Transverse colon (tissue), 4 donors: Measurements from ENCODE around the gene NPAS3. TPM values are rescaled to one million over a fixed set of nuclear protein-coding genes. Genes with fewer than 3 reads are reported as not detected.
"Not testable (repeated sequence)": the region's sequence is repeated elsewhere in the genome, so short reads cannot be mapped to it uniquely, and the experiment has no call there.

Source experiments
- DNase-seq: peaks from one replicate; pipeline ENCODE4 v3.0.0-alpha.2; 2019
- H3K27ac ChIP-seq, 4 donors: fragments of 200-600 bp; sonication (generic); 2 replicates each; pipeline ENCODE4 v1.5.1; 2016 to 2018; ENCODE audit warnings: inconsistent platforms in 4 of 4
- H3K27me3 ChIP-seq: fragments of 200-600 bp; sonication (generic); 2 replicates; pipeline ENCODE4 v1.5.1; 2017; ENCODE audit warnings: inconsistent platforms
- H3K36me3 ChIP-seq, 4 donors: fragments of 200-600 bp; sonication (generic); 2 replicates each; pipeline ENCODE4 v1.5.1; 2017 to 2019; ENCODE audit warnings: inconsistent platforms in 4 of 4
- H3K4me1 ChIP-seq, 4 donors: fragments of 200-600 bp; sonication (generic); 2 replicates each; pipeline ENCODE4 v1.5.1; 2017 to 2020; ENCODE audit warnings: inconsistent platforms in 4 of 4
- H3K4me3 ChIP-seq, 4 donors: fragments of 200-600 bp; sonication (generic); 1 replicate in 1 of 4; 2 replicates in 3 of 4; pipeline versions ENCODE4 v1.5.1 to v1.6.1; 2017 to 2019; ENCODE audit warnings: inconsistent platforms in 4 of 4
- H3K9me3 ChIP-seq, 2 donors: fragments of 200-600 bp; sonication (generic); 2 replicates each; pipeline ENCODE4 v1.5.1; 2017 to 2019; ENCODE audit warnings: inconsistent platforms in 2 of 2
- EP300 ChIP-seq: sonication (generic); formaldehyde crosslinking; IDR thresholded peaks from one replicate; pipeline ENCODE4 v1.6.1; 2017; ENCODE audit warnings: antibody characterized with exemption, low read depth
- POLR2A ChIP-seq: fragments of 450-650 bp; IDR thresholded peaks from one replicate; pipeline ENCODE4 v1.6.1; 2016; ENCODE audit warnings: antibody characterized with exemption, mild to moderate bottlenecking, moderate library complexity
- POLR2AphosphoS5 ChIP-seq, 3 donors: sonication (generic); formaldehyde crosslinking; IDR thresholded peaks; one replicate each; pipeline ENCODE4 v1.6.1; 2016; ENCODE audit warnings: antibody characterized with exemption in 3 of 3
- WGBS, 2 donors: methylation state at CpG; one replicate each; pipeline ENCODE4 v1.1.5; 2018; ENCODE audit warnings: low coverage in 1 of 2; 5-methylcytosine and 5-hydroxymethylcytosine counted together
- in situ Hi-C, 4 donors: fragments of 200-750 bp; cut with MboI; loops; one replicate each; pipeline versions ENCODE4 v1.15.0 to v1.15.1; 2017; ENCODE audit warnings: low sequenced_read_pairs in 3 of 4, low pct_ligation_motif_present in 1 of 4, low pct_unique_long_range_greater_than_20kb in 1 of 4
- intact Hi-C: fragments of 100-400 bp; cut with DNase I; formaldehyde crosslinking; loops from one replicate; pipeline ENCODE4 v1.15.1; 2023; ENCODE audit warnings: low total_unique reads
- total RNA-seq, 4 donors: library from RNA; depleted of rRNA; stranded (reverse); fragments of >200 nt; gene quantifications; one replicate each; pipeline ENCODE4 v1.1.0, GENCODE V29; 2016
- TF ChIP-seq, protein P1 (sequence below), 5 experiments: fragments of 200-600 bp in 3 of 5; fragments of 450-650 bp in 2 of 5; sonication (generic) in 3 of 5; IDR thresholded peaks; 1 replicate in 2 of 5; 2 replicates in 3 of 5; pipeline ENCODE4 v1.5.1; 2016 to 2017; ENCODE audit warnings: antibody characterized with exemption in 5 of 5, inconsistent platforms in 3 of 5, mild to moderate bottlenecking in 2 of 5, moderate library complexity in 1 of 5

Gene NPAS3
- total RNA-seq, 4 donors from 2014 or later: 0.96 to 6.4 (median 1.8) TPM

DNA sequence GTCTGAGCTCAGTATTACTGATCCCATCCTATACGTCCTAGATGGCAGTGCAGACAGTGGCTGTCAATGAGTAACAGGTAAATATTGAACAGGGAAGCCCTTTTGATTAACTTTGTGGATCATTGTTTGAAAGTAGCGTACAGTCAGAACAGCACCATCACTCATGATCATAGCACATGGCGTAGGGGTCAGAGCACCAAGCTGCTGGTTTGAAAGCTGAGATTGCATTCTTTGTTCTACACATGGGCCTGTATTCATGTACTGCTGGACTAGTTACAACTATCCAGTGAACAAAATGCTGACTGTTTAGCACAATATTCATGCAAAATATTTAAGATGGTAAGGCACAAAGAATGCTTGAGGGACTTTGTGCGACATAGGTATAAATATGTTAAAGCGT is 131.8 kb downstream of the NPAS3 start:
- Histone ChIP-seq H3K4me3 (no peak overlapping the region), H3K9me3 (no peaks in the 10 kb centered on the region), H3K27ac (no peak overlapping the region), H3K36me3 (no peaks in the 10 kb centered on the region), H3K4me1 (no peaks in the 10 kb centered on the region), H3K27me3 (no peaks in the 10 kb centered on the region)
- 83 to 85% methylated on average over 4 to 5 of the region's 5 CpGs for WGBS, 2 donors
- in situ Hi-C loops (no loop called here), intact Hi-C loops (loop anchor here (10.0 kb wide), 1 partner anchor 1056 kb away; no protein-coding TSS in a partner anchor)
- no peak for DNase-seq
- TF ChIP-seq, protein P1, sequence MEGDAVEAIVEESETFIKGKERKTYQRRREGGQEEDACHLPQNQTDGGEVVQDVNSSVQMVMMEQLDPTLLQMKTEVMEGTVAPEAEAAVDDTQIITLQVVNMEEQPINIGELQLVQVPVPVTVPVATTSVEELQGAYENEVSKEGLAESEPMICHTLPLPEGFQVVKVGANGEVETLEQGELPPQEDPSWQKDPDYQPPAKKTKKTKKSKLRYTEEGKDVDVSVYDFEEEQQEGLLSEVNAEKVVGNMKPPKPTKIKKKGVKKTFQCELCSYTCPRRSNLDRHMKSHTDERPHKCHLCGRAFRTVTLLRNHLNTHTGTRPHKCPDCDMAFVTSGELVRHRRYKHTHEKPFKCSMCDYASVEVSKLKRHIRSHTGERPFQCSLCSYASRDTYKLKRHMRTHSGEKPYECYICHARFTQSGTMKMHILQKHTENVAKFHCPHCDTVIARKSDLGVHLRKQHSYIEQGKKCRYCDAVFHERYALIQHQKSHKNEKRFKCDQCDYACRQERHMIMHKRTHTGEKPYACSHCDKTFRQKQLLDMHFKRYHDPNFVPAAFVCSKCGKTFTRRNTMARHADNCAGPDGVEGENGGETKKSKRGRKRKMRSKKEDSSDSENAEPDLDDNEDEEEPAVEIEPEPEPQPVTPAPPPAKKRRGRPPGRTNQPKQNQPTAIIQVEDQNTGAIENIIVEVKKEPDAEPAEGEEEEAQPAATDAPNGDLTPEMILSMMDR (IDR thresholded peaks at IDR 0.05): no peak
- no peak for TF ChIP-seq POLR2AphosphoS5 (IDR thresholded peaks at IDR 0.05)
- no peak for TF ChIP-seq EP300
- TF ChIP-seq POLR2A: no peak

DNA sequence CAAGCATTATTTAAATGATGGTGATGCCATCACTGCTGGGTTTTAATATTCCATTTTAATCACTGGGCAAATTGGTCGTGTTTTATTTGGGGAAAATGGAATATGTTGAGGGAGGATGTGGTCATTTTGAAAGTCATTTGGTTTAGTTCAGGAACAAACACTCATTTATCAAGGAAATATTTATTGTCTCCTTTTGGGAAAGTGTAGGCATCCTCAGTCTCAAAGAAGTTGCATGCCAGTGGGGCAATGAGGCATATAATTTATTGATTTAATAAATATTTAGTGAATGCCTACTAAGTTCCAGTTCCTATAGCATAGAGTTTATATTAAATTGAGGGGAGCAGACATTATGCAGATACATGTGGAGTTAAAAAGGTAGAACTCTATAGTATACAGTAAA is 134.3 kb downstream of the NPAS3 start:
- no peak for DNase-seq
- no peaks in the 10 kb centered on the region for H3K4me1 ChIP-seq
- H3K36me3 ChIP-seq: no peaks in the 10 kb centered on the region
- no peak overlapping the region for H3K27ac ChIP-seq
- WGBS, 2 donors: 41 to 42% methylated on average over 1 of the region's 1 CpG
- H3K4me3 ChIP-seq: no peak overlapping the region
- intact Hi-C loops (loop anchor here (10.0 kb wide), 1 partner anchor 1058 kb away; no protein-coding TSS in a partner anchor), in situ Hi-C loops (no loop called here)
- no peaks in the 10 kb centered on the region for H3K27me3 ChIP-seq
- H3K9me3 ChIP-seq: no peaks in the 10 kb centered on the region
- no peak for TF ChIP-seq POLR2A
- no peak for TF ChIP-seq EP300
- TF ChIP-seq, protein P1 (IDR thresholded peaks at IDR 0.05): no peak
- TF ChIP-seq POLR2AphosphoS5 (IDR thresholded peaks at IDR 0.05): no peak

DNA sequence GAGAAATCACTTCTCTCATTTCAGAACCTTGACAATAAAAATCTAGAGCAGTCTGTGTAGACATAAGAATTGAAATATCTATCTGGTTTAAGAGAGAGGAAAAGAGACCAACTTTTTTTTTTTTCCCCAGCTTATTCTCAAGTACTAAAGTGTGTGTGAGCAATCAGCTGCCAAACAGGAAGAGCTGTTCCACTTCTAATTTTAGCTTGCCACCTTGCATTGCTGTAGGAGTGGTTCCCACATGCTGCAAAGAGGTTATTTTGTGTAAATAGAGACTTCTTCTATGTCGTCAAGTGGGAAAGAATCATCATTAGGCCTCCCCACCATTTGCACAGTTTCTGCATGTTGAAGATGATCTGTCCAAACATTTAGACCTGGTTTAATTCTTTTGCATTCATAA is 142.6 kb downstream of the NPAS3 start:
- Histone ChIP-seq H3K27ac (no peak overlapping the region), H3K9me3 (no peaks in the 10 kb centered on the region), H3K36me3 (no peaks in the 10 kb centered on the region), H3K27me3 (no peaks in the 10 kb centered on the region), H3K4me3 (no peak overlapping the region), H3K4me1 (peaks cover 0 to 14% (median 0%) of the 10 kb centered on the region in 4 donors)
- DNase-seq: no peak
- WGBS, 2 donors: 27% methylated on average over 1 of the region's 1 CpG; no CpG with 5 or more reads in 1 of the 2 donors
- TF ChIP-seq POLR2A (no peak), EP300 (no peak), POLR2AphosphoS5 (IDR thresholded peaks at IDR 0.05) (no peak)
- TF ChIP-seq, protein P1 (IDR thresholded peaks at IDR 0.05): no peak
- in situ Hi-C loops: no loop called here
- intact Hi-C loops: no loop called here

DNA sequence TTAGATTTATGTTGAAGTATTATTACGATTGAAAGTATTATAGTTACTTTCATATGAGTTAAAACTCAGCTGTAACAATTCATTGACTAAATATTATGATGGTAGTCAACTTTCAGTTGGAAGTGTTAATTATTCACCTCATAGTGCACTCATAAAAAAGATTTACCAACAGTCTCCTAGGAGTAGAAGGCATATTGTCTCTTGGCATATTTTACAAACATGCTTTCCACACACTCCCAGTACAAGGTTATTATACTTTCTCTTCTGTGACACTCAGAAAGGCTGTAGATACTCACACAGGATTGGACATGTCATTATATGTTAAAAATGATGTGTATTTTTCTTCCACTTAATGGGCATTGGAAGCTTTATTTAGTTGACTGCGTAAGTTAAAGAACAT is 147.1 kb downstream of the NPAS3 start:
- intact Hi-C loops (no loop called here), in situ Hi-C loops (no loop called here)
- H3K36me3 ChIP-seq: no peaks in the 10 kb centered on the region
- H3K9me3 ChIP-seq: no peaks in the 10 kb centered on the region
- TF ChIP-seq, protein P1 (IDR thresholded peaks at IDR 0.05): no peak
- TF ChIP-seq EP300: no peak
- DNase-seq: no peak
- no peaks in the 10 kb centered on the region for H3K27me3 ChIP-seq
- no peak overlapping the region for H3K27ac ChIP-seq
- WGBS, 2 donors: 69 to 83% methylated on average over 2 of the region's 2 CpGs
- H3K4me1 ChIP-seq: peaks cover 0 to 11% (median 0%) of the 10 kb centered on the region in 4 donors
- H3K4me3 ChIP-seq: no peak overlapping the region

DNA sequence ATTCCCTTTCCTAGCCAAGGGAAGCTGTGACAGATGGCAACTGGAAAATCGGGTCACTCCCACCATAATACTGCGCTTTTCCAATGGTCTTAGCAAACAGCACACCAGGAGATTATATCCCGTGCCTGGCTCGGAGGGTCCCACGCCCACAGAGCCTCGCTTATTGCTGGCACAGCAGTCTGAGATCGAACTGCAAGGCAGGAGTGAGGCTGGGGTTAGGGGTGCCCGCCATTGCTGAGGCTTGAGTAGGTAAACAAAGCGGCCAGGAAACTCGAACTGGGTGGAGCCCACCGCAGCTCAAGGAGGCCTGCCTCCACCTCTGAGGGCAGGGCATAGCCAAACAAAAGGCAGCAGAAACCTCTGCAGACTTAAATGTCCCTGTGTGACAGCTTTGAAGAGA is 149.6 kb downstream of the NPAS3 start:
- DNase-seq, H3K27me3 ChIP-seq, intact Hi-C loops, in situ Hi-C loops, H3K4me3 ChIP-seq, H3K4me1 ChIP-seq, H3K27ac ChIP-seq, H3K36me3 ChIP-seq, H3K9me3 ChIP-seq: not testable (repeated sequence)
- 83% methylated on average over 11 of the region's 11 CpGs; no CpG with 5 or more reads in 1 of the 2 donors for WGBS, 2 donors
